Fibroblast of the aortic adventitia (primary cell): ENCODE measurements around the gene CDKN2A. TPM values are rescaled to one million over a fixed set of nuclear protein-coding genes. Genes with fewer than 3 reads are reported as not detected.
A peak's percentile ranks its signal among the peaks of the same experiment; 100 is the strongest.

Experiments used
- DNase-seq: peaks from one replicate; pipeline ENCODE4 v3.0.0-alpha.2; 2010; ENCODE audit warnings: low read depth
- H3K4me3 ChIP-seq: 2 replicates; pipeline ENCODE4 v1.5.1; 2011; ENCODE audit warnings: low read depth, mild to moderate bottlenecking, control low read depth, low read length, moderate library complexity
- total RNA-seq: library from RNA; depleted of rRNA; stranded (reverse); fragments of >200 nt; gene quantifications from 2 replicates; pipeline ENCODE4 v1.2.3, GENCODE V29; 2012; ENCODE audit warnings: low replicate concordance
- TF ChIP-seq, protein P1 (sequence below): IDR thresholded peaks from 2 replicates; pipeline ENCODE4 v1.5.1; 2011; ENCODE audit warnings: mild to moderate bottlenecking, low read length, control low read depth, inconsistent platforms; ENCODE audit not compliant: insufficient read depth

CDKN2A gene
- total RNA-seq, 1 donor: 21.8 TPM

GRCh38 chr9:21927752-21928151 is 66.4 kb downstream of the CDKN2A start:
- H3K4me3 ChIP-seq: no peak overlapping the region
- no peak for DNase-seq
- TF ChIP-seq, protein P1, sequence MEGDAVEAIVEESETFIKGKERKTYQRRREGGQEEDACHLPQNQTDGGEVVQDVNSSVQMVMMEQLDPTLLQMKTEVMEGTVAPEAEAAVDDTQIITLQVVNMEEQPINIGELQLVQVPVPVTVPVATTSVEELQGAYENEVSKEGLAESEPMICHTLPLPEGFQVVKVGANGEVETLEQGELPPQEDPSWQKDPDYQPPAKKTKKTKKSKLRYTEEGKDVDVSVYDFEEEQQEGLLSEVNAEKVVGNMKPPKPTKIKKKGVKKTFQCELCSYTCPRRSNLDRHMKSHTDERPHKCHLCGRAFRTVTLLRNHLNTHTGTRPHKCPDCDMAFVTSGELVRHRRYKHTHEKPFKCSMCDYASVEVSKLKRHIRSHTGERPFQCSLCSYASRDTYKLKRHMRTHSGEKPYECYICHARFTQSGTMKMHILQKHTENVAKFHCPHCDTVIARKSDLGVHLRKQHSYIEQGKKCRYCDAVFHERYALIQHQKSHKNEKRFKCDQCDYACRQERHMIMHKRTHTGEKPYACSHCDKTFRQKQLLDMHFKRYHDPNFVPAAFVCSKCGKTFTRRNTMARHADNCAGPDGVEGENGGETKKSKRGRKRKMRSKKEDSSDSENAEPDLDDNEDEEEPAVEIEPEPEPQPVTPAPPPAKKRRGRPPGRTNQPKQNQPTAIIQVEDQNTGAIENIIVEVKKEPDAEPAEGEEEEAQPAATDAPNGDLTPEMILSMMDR: no peak

DNA sequence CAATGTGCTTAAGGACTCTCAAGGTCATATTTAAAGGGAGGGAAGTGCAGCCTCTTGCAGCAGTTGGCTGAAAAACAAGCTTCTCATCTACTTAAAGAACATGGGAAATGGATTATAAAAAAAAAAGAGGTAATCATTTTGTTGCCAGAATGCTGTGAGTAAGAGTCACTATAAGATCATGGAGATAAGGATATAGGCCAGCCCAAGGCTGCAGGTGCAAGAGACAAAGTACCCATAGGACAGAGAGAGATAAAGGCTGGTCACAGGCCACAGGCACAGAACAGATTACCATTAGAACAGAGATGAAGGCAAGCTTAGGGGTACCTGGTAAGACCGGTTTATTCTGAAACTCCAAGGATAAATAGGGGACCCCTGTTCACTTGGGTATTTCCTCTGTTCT is 70.5 kb downstream of the CDKN2A start:
- TF ChIP-seq, protein P1: no peak
- DNase-seq: no peak
- no peak overlapping the region for H3K4me3 ChIP-seq

DNA sequence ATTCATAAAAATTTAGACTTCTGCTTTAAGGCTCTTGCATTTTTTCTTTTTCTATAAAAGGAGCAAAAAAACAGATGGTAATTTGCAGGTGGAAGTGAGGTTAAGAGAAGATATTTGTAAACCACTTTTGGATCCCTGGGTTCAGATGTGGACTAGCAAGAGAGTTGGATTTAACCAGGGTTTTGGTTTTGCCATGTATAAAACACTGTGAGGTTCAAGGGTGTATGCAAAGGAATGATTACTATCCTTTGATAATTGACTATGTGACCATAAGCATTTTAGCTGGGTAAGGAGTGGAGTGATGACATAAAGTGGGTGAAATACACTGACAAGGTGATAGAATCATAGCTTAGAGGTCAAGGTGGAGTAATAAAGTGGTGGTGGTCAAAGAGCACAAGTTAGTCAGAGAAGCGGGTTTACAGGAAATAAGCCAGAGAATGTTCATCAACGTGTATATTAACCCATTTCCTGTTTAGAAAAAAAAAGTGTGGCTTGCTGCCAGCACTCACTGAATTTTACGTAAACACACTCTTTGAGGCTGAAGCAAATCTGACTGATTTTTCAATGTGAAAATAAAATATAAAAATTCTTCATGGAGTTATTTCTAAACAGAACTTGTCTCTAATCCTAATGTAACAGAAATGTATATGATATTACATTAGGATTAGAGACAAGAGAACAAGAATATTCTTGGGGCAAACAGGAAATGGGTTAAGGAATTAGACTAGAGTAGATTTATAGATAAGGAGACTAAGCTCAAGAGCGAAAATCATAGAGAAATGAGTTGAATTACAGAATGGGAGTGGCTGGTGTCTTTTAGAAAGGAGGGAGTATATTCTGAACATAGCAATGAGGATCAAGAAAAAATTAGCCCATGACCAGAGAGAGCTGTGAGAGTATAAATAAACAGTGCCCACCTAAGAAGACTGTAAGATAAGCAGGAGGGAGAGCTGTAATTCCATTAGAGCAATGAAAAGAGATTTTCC is 74.5 kb downstream of the CDKN2A start:
- peak; percentile 60 for DNase-seq
- no peak overlapping the region for H3K4me3 ChIP-seq
- TF ChIP-seq, protein P1: no peak

Other genes starting within 250 kb of the CDKN2A start
- gene MTAP, start 191.8 kb downstream of the CDKN2A start, total RNA-seq: 14.4 and 62.2 TPM in 2 replicates
- 6.4 and 12.9 TPM in 2 replicates for gene CDKN2B-AS1, start 399 bp upstream of the CDKN2A start, total RNA-seq
- gene CDKN2B, start 14.9 kb upstream of the CDKN2A start, total RNA-seq: 16.0 and 35.8 TPM in 2 replicates